GM19328 (cell line): ENCODE measurements around the gene UMAD1.
A peak's percentile ranks its signal among the peaks of the same experiment; 100 is the strongest.

ENCODE experiments used
- ATAC-seq: cut with Tn5 transposase; IDR thresholded peaks from one replicate; pipeline ENCODE4 v1.9.1; 2021; ENCODE audit warnings: mild to moderate bottlenecking, moderate library complexity; ENCODE audit not compliant: unreplicated experiment

Gene UMAD1

GRCh38 chr7:7640221-7641128, at the start of gene UMAD1:
Gene UMAD1 (plus strand): TSS chr7:7640752. CDS start chr7:7673372, 32,620 bp downstream.
- peak; percentile 99 for ATAC-seq

GRCh38 chr7:7595451-7595850, 45.1 kb upstream of the UMAD1 start:
- no peak for ATAC-seq

GRCh38 chr7:7596176-7596575, 44.4 kb upstream of the UMAD1 start:
- ATAC-seq, result no peak

- ATAC-seq, result no peak
Measured at GRCh38 chr7:7607010-7607409, 33.5 kb upstream of the UMAD1 start.

GRCh38 chr7:7609330-7609729, 31.2 kb upstream of the UMAD1 start:
- ATAC-seq, result no peak

GRCh38 chr7:7612519-7612918, 28.0 kb upstream of the UMAD1 start:
- no peak for ATAC-seq

GRCh38 chr7:7613210-7613609, 27.3 kb upstream of the UMAD1 start:
- ATAC-seq, result no peak

GRCh38 chr7:7614018-7614741, 26.4 kb upstream of the UMAD1 start:
- no peak for ATAC-seq

GRCh38 chr7:7617550-7617949, 23.0 kb upstream of the UMAD1 start:
- no peak for ATAC-seq

GRCh38 chr7:7618410-7618809, 22.1 kb upstream of the UMAD1 start:
- ATAC-seq, result no peak

- no peak for ATAC-seq
Measured at GRCh38 chr7:7620236-7620635, 20.3 kb upstream of the UMAD1 start.

GRCh38 chr7:7620644-7621210, 19.8 kb upstream of the UMAD1 start:
- no peak for ATAC-seq

- ATAC-seq, result no peak
Measured at GRCh38 chr7:7628476-7628875, 12.1 kb upstream of the UMAD1 start.

GRCh38 chr7:7630626-7631329, 9.8 kb upstream of the UMAD1 start:
- no peak for ATAC-seq

GRCh38 chr7:7639421-7639820, 1.1 kb upstream of the UMAD1 start:
- ATAC-seq, result no peak

- ATAC-seq, result no peak
Measured at GRCh38 chr7:7639847-7640220, 718 bp upstream of the UMAD1 start.

- peak; percentile 5 for ATAC-seq
Measured at GRCh38 chr7:7641129-7641663, 644 bp downstream of the UMAD1 start.

- ATAC-seq, result no peak
Measured at GRCh38 chr7:7642081-7642480, 1.5 kb downstream of the UMAD1 start.

GRCh38 chr7:7647495-7648036, 7.0 kb downstream of the UMAD1 start:
- no peak for ATAC-seq

- ATAC-seq, result no peak
Measured at GRCh38 chr7:7650682-7651206, 10.2 kb downstream of the UMAD1 start.
